Uterus (tissue), 2 donors: ENCODE data around the gene CLMN.

Source experiments
- POLR2A ChIP-seq, 2 donors: fragments of 450-650 bp; IDR thresholded peaks; one replicate each; pipeline ENCODE4 v1.6.1; 2016; ENCODE audit warnings: antibody characterized with exemption in 2 of 2, mild to moderate bottlenecking in 1 of 2, moderate library complexity in 1 of 2
- TF ChIP-seq, protein P1 (sequence below), 4 experiments: fragments of 200-600 bp in 2 of 4; fragments of 450-650 bp in 2 of 4; sonication (generic) in 2 of 4; IDR thresholded peaks; one replicate each; pipeline ENCODE4 v1.5.1; 2016 to 2019; ENCODE audit warnings: antibody characterized with exemption in 4 of 4, mild to moderate bottlenecking in 2 of 4, moderate library complexity in 1 of 4

DNA sequence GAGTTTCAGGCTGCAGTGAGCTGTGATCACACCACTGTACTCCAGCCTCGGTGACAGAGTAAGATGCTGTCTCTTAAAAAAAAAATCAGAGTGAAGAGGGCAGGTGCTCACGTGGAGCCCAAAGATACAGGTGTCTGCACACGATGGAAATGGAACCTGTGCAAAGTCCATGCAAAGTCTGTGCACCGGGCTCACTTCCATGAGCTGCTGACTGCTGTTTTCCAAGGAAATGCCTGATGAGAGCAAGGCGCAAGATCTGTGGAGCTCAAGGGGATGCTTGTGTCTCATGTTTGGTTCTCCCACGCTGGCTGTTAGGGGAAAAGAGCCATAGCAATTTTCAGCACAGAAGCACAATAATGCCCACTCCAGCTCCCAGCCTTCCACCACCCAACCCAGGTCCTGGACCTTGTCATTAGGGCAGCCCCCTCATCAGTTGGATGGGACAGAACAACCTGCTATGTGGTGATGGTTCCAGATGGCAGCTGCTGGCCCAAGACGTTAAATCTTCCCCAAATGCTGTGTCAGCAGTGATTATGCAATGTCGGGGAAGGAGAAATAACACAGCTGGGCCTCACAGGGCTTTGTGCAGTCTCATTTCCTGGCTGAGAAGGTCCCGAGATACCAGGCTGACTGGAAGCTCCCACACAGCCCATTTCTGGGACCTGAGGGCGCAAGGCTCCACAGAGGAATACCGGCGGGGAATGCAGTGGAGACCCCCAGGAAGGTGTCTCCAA is 134.5 kb downstream of the CLMN start:
- TF ChIP-seq, protein P1, sequence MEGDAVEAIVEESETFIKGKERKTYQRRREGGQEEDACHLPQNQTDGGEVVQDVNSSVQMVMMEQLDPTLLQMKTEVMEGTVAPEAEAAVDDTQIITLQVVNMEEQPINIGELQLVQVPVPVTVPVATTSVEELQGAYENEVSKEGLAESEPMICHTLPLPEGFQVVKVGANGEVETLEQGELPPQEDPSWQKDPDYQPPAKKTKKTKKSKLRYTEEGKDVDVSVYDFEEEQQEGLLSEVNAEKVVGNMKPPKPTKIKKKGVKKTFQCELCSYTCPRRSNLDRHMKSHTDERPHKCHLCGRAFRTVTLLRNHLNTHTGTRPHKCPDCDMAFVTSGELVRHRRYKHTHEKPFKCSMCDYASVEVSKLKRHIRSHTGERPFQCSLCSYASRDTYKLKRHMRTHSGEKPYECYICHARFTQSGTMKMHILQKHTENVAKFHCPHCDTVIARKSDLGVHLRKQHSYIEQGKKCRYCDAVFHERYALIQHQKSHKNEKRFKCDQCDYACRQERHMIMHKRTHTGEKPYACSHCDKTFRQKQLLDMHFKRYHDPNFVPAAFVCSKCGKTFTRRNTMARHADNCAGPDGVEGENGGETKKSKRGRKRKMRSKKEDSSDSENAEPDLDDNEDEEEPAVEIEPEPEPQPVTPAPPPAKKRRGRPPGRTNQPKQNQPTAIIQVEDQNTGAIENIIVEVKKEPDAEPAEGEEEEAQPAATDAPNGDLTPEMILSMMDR (IDR thresholded peaks at IDR 0.05) = no peak
- TF ChIP-seq POLR2A (IDR thresholded peaks at IDR 0.05) = no peak
